Measurements from ENCODE around the gene FILIP1L.

- TF ChIP-seq CTCF (conservative IDR thresholded peaks at IDR 0.05), result no peak
- no peak for TF ChIP-seq ZFX (IDR thresholded peaks at IDR 0.05)
Observed at GRCh38 chr3:99918715-99919114, 195.6 kb downstream of the FILIP1L start.
